Upper lobe of left lung (tissue), 6 donors: ENCODE results near the gene ATP6AP2. TPM values are rescaled to one million over a fixed set of nuclear protein-coding genes. Genes with fewer than 3 reads are reported as not detected.

Source experiments
- ATAC-seq, 2 donors: fragments of 200-7000 bp; cut with Tn5 transposase; one replicate each; pipeline ENCODE4 v1.9.1; 2022; ENCODE audit warnings: mild to moderate bottlenecking in 2 of 2, moderate library complexity in 2 of 2; ENCODE audit not compliant: low FRiP score in 2 of 2
- DNase-seq, 2 donors: peaks; one replicate each; pipeline ENCODE4 v3.0.0-alpha.2; 2019 to 2020
- H3K27ac ChIP-seq, 4 donors: fragments of 200-600 bp; sonication (generic); one replicate each; pipeline ENCODE4 v1.5.1; 2016 to 2019
- H3K27me3 ChIP-seq, 4 donors: fragments of 200-600 bp; sonication (generic); one replicate each; pipeline ENCODE4 v1.5.1; 2017 to 2019
- H3K36me3 ChIP-seq, 4 donors: fragments of 200-600 bp; sonication (generic); one replicate each; pipeline ENCODE4 v1.5.1; 2016 to 2019
- H3K4me1 ChIP-seq, 4 donors: fragments of 200-600 bp; sonication (generic); one replicate each; pipeline ENCODE4 v1.5.1; 2018 to 2019
- H3K4me3 ChIP-seq, 4 donors: fragments of 200-600 bp; sonication (generic); one replicate each; pipeline ENCODE4 v1.5.1; 2017 to 2019; ENCODE audit warnings: mild to moderate bottlenecking in 2 of 4, moderate library complexity in 1 of 4
- H3K9me3 ChIP-seq, 4 donors: fragments of 200-600 bp; sonication (generic); one replicate each; pipeline ENCODE4 v1.5.1; 2018 to 2019
- EP300 ChIP-seq, 4 donors: sonication (generic); formaldehyde crosslinking; IDR thresholded peaks; one replicate each; pipeline ENCODE4 v1.5.1; 2017; ENCODE audit warnings: antibody characterized with exemption in 4 of 4, control low read depth in 2 of 4
- POLR2A ChIP-seq, 4 donors: fragments of 450-650 bp; IDR thresholded peaks; one replicate each; pipeline ENCODE4 v1.5.1; 2016 to 2017; ENCODE audit warnings: antibody characterized with exemption in 4 of 4, mild to moderate bottlenecking in 2 of 4
- POLR2AphosphoS5 ChIP-seq, 2 donors: sonication (generic); formaldehyde crosslinking; IDR thresholded peaks; one replicate each; pipeline ENCODE4 v1.5.1; 2017; ENCODE audit warnings: antibody characterized with exemption in 2 of 2
- WGBS, 2 donors: methylation state at CpG; one replicate each; pipeline ENCODE4 v1.1.5; 2017 to 2018; 5-methylcytosine and 5-hydroxymethylcytosine counted together
- total RNA-seq, 6 donors: library from RNA; depleted of rRNA in 4 of 6; stranded (reverse); fragments of >200 nt in 4 of 6; gene quantifications; one replicate each; pipeline versions ENCODE4 v1.1.0 to v1.2.1, GENCODE V29; 2016 to 2021
- TF ChIP-seq, protein P1 (sequence below), 6 experiments: fragments of 450-650 bp in 4 of 6; fragments of 200-600 bp in 2 of 6; sonication (generic) in 2 of 6; IDR thresholded peaks; one replicate each; pipeline ENCODE4 v1.5.1; 2016 to 2019; ENCODE audit warnings: antibody characterized with exemption in 6 of 6
- donor health status: DM: no; HTN: no; CAD: no; lungs with moderate emphysema.
- donor health status: DM: no; HTN: yes; CAD: no; lungs with severe emphysema.

The ATP6AP2 gene
- total RNA-seq, 6 donors from 2014 or later, result 35.6 to 132 (median 98.4) TPM

DNA sequence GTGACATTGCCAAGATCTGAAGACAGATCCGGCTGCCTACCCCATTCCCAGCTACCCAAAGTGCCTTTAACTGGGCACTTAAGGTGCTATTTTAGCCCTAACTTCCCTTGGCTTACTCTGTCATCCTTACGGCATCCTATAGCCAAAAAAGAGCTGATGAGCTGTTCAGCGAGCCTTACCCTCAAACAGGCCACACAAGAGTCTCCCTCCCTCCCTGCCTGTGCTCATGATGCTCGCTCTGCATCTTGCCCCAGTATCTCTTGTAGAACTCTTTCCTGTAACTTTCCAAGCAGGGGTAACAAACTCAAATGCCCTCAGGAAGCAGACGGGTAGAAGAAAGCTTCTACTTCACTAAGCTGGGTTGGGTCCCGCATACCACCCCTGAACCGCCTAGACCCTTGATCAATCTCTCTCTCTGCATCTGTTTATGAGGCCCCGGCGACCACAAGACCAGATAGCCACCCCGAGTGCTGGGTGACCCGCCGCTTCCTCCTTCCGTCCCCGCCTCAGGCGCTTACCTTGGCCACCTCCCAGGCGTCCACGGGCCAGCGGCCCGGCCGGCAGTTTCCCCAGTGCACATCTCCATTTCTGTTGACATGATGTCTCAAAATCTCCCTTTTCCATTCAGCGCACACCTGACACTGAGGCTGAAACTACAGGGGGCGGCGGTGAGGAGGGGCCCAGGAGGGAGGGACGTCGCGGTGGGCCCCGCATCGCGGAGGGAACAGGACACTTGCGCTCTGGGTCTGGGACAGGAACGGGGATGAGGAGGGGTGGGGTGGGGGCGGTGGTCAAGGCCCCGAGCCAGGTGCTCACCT is 65.9 kb downstream of the ATP6AP2 start:
- Histone ChIP-seq H3K27ac (peak overlapping the region; percentile 80 to 93 (median 88)), H3K4me1 (peaks cover 6 to 59% (median 34%) of the 10 kb centered on the region in 4 donors), H3K4me3 (peak overlapping the region; percentile 70 to 99 (median 82)), H3K9me3 (no peaks in the 10 kb centered on the region), H3K36me3 (no peaks in the 10 kb centered on the region), H3K27me3 (no peaks in the 10 kb centered on the region)
- 0 to 15% methylated on average over 17 to 32 of the region's 33 CpGs for WGBS, 2 donors
- TF ChIP-seq, protein P1, sequence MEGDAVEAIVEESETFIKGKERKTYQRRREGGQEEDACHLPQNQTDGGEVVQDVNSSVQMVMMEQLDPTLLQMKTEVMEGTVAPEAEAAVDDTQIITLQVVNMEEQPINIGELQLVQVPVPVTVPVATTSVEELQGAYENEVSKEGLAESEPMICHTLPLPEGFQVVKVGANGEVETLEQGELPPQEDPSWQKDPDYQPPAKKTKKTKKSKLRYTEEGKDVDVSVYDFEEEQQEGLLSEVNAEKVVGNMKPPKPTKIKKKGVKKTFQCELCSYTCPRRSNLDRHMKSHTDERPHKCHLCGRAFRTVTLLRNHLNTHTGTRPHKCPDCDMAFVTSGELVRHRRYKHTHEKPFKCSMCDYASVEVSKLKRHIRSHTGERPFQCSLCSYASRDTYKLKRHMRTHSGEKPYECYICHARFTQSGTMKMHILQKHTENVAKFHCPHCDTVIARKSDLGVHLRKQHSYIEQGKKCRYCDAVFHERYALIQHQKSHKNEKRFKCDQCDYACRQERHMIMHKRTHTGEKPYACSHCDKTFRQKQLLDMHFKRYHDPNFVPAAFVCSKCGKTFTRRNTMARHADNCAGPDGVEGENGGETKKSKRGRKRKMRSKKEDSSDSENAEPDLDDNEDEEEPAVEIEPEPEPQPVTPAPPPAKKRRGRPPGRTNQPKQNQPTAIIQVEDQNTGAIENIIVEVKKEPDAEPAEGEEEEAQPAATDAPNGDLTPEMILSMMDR (IDR thresholded peaks at IDR 0.05), result no peak
- TF ChIP-seq POLR2AphosphoS5 (IDR thresholded peaks at IDR 0.05), result no peak
- TF ChIP-seq POLR2A (IDR thresholded peaks at IDR 0.05), result no peak
- TF ChIP-seq EP300 (IDR thresholded peaks at IDR 0.05), result no peak
- DNase-seq (peak; percentile 50 to 87), ATAC-seq (peak; percentile 41 to 73)

DNA sequence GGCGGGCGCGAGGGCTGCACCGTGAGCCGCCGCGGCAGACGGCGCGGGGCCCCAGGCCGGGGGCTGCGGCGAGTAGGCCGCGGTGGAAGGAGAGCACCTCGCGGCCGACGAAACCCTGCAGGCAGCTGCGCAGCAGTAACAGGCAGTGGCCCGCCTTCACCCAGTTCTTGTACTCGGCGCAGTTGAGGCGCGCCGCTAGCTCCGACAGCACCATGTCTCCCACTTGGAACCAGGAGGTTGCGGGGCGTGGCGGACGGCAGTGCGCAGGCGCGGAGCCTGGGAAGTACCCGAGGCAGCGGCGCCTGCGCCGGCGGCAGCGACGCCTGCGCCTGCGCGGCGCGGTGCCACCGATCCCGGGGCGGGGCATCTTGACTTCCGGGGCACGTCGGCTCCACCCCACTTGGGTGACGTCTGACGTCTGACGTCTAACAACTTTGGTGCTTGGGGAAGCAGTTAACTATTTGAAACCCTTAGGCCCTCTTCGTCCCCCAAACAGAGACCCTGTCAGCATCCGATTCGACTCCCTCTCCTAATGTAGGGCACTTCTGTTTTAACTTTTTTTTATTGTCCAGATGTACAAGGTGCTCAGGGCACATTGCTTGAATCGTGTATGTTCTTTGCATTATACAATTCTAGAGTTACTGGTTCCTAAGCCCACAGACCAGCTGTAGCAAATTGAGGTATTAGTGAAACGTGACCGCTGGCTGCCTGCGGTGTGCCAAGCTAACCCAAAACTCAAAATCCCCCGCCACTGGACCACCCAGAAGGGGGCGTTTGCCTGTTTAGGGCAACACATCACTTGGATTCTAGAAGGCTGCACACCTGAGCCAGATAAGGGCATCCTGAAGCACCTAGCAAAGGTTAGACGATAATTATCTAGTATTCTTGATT is 66.8 kb downstream of the ATP6AP2 start, which contains the start of gene CXorf38:
CXorf38 (minus strand) TSS at position 255 of the 891 bp plus-strand sequence; CDS start at position 214, 41 bp downstream.
- Histone ChIP-seq H3K4me1 (peaks cover 6 to 50% (median 26%) of the 10 kb centered on the region in 4 donors), H3K4me3 (peak within 1 kb of the TSS; percentile 70 to 99 (median 82)), H3K27ac (peak within 1 kb of the TSS; percentile 80 to 93 (median 88)), H3K36me3 (no peaks in the 10 kb centered on the region), H3K27me3 (no peaks in the 10 kb centered on the region), H3K9me3 (no peaks in the 10 kb centered on the region)
- DNase-seq (peak; percentile 93 to 99), ATAC-seq (peak; percentile 80 to 94)
- TF ChIP-seq, protein P1 (IDR thresholded peaks at IDR 0.05), result peak in 1 of 6 experiments; percentile 14
- TF ChIP-seq POLR2A (IDR thresholded peaks at IDR 0.05), result peak in 2 of 4 donors; percentile 71 to 82
- TF ChIP-seq EP300 (IDR thresholded peaks at IDR 0.05), result peak in 1 of 4 donors; percentile 44
- TF ChIP-seq POLR2AphosphoS5 (IDR thresholded peaks at IDR 0.05), result peak; percentile 67 to 80
- WGBS, 2 donors, result 5 to 6% methylated on average over 8 to 37 of the region's 66 CpGs

DNA sequence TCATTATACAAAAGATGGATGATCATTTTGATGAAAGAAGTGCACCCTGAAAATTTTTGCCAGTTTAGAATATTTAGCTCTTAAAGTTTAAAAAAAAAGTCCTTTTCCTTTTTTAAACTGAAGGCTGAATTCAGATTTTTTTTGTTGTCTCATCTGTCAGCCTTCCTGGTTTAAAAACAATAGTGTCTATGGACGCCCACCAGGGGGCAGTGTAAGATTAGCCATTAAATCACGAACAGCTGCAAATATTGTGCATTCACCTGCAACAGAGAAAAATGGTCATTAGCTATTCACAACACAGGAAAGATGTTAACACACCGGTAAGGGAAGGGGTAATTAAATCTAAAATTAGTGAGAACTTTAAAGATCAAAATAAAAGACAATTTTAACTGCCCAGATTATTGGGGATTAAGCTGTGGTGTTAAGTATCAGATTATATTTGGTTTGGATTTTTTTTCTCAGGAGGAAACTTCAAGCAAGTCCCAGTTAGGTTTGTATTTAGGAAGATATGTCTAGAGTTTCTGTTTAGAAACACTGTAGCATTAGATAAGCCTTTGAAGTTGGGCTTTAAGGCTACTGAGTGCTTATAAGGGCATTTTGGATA is 71.0 kb downstream of the ATP6AP2 start:
- Histone ChIP-seq H3K36me3 (peaks cover 0 to 14% (median 2%) of the 10 kb centered on the region in 4 donors), H3K27ac (no peak overlapping the region), H3K27me3 (no peaks in the 10 kb centered on the region), H3K9me3 (no peaks in the 10 kb centered on the region), H3K4me3 (no peak overlapping the region), H3K4me1 (peaks cover 0 to 14% (median 2%) of the 10 kb centered on the region in 4 donors)
- ATAC-seq (peak in 1 of 2 donors; percentile 75), DNase-seq (peak in 1 of 2 donors; percentile 72)
- TF ChIP-seq EP300 (IDR thresholded peaks at IDR 0.05), result no peak
- TF ChIP-seq, protein P1 (IDR thresholded peaks at IDR 0.05), result peak; percentile 66 to 85 (median 76)
- no peak for TF ChIP-seq POLR2AphosphoS5 (IDR thresholded peaks at IDR 0.05)
- no peak for TF ChIP-seq POLR2A (IDR thresholded peaks at IDR 0.05)
- WGBS, 2 donors, result 1 to 2% methylated on average over 3 of the region's 3 CpGs

DNA sequence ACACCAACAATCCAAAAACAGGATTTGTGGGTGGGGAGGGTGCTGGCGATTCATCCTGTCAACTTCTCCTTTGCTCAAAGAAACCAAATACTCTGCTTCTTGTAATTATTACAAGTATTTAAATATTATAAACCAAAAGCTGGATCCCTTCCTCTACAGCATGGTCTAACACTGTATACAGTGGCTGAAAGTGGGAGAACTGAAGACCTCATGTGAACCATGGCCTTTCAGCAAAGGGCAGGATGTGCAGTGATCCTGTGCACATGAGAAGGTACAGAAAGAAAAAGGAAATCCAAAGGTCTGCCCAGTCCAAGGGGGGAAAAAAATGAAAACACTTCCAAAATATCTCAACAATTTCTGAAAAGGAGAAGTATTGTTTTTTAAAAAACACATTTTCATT is 71.9 kb downstream of the ATP6AP2 start:
- Histone ChIP-seq H3K9me3 (no peaks in the 10 kb centered on the region), H3K36me3 (peaks cover 0 to 21% (median 3%) of the 10 kb centered on the region in 4 donors), H3K4me1 (peaks cover 0 to 5% (median 2%) of the 10 kb centered on the region in 4 donors), H3K4me3 (no peak overlapping the region), H3K27me3 (no peaks in the 10 kb centered on the region), H3K27ac (no peak overlapping the region)
- TF ChIP-seq POLR2AphosphoS5 (IDR thresholded peaks at IDR 0.05) (no peak), EP300 (IDR thresholded peaks at IDR 0.05) (no peak), POLR2A (IDR thresholded peaks at IDR 0.05) (no peak)
- TF ChIP-seq, protein P1 (IDR thresholded peaks at IDR 0.05), result no peak
- WGBS, 2 donors, result 74 to 87% methylated on average over 1 of the region's 1 CpG
- DNase-seq (no peak), ATAC-seq (no peak)
